PFSK-1 (cell line): ENCODE results near the gene SAE1.

Experiments
- SIN3A ChIP-seq: IDR thresholded peaks from 2 replicates; pipeline ENCODE4 v1.6.1; 2012; ENCODE audit warnings: mild to moderate bottlenecking, low read length, moderate library complexity, borderline replicate concordance; ENCODE audit not compliant: insufficient read depth
- TAF1 ChIP-seq: IDR thresholded peaks from 2 replicates; pipeline ENCODE4 v1.6.1; 2012; ENCODE audit warnings: low read length, control low read depth, borderline replicate concordance; ENCODE audit not compliant: insufficient read depth

DNA sequence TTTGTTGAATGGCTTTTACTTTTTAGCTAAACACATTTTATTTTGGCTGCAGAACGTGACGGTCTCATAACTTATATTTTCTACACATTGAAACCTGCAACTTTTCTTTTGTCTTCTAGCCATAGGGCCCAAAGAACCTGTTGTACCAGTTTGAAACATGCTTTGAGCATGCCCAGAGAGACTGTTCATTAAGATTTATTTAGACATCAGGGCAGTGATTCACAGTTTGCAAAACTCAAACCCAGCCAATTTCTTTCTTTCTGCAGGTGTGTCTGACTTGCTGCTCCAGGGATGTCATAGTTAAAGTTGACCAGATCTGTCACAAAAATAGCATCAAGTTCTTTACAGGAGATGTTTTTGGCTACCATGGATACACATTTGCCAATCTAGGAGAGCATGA lies 22.0 kb downstream of the SAE1 start:
- TF ChIP-seq SIN3A (no peak), TAF1 (no peak)
